KOPT-K1 (cell line): ENCODE data around the gene DUSP28.

ENCODE experiments used
- H3K27ac ChIP-seq: fragments of 200-600 bp; sonication (generic); 2 replicates; pipeline ENCODE4 v1.5.1; 2016; ENCODE audit warnings: antibody characterized with exemption, mild to moderate bottlenecking, low read depth, low read length; ENCODE audit not compliant: poor library complexity, severe bottlenecking
- H3K36me3 ChIP-seq: fragments of 200-600 bp; sonication (generic); 2 replicates; pipeline ENCODE4 v1.5.1; 2017; ENCODE audit warnings: antibody characterized with exemption, mild to moderate bottlenecking, low read length, moderate library complexity; ENCODE audit not compliant: insufficient read depth
- H3K9me3 ChIP-seq: fragments of 200-600 bp; sonication (generic); 2 replicates; pipeline ENCODE4 v1.5.1; 2017; ENCODE audit warnings: antibody characterized with exemption, low read length, mild to moderate bottlenecking; ENCODE audit not compliant: insufficient read depth, poor library complexity, severe bottlenecking

Gene DUSP28

DNA sequence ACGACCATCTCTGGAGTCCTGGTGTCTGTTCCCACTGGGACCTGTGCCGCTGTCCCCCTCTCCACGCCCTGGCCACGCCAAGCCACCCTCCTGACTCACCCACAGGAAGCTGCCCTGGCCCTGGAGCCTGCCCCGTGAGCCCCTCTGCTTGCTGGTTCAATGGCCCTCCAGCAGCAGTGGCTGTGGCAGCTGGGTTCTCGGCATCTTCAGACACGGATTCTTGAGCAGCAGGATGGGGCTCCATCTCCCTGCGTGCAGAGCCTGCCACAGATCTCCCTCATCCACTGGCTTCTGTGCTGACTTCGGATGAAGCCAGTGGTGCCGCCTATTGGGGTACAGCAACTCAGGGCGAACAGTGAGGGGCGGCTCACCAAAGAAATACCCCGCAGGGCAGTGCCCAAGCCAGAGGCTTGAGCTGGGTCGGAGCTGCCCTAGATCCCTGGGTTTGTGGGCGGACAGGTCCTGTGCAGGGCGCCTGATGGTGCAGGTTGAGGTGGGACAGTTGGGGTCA lies 40.3 kb downstream of the DUSP28 start:
- Histone ChIP-seq H3K36me3 (peaks cover 58% of the 10 kb centered on the region), H3K9me3 (no peaks in the 10 kb centered on the region), H3K27ac (no peak overlapping the region)

- H3K9me3 ChIP-seq = no peaks in the 10 kb centered on the region
- H3K36me3 ChIP-seq = peaks cover 51% of the 10 kb centered on the region
- no peak overlapping the region for H3K27ac ChIP-seq
Observed at GRCh38 chr2:240601061-240601830, 41.1 kb downstream of the DUSP28 start.

DNA sequence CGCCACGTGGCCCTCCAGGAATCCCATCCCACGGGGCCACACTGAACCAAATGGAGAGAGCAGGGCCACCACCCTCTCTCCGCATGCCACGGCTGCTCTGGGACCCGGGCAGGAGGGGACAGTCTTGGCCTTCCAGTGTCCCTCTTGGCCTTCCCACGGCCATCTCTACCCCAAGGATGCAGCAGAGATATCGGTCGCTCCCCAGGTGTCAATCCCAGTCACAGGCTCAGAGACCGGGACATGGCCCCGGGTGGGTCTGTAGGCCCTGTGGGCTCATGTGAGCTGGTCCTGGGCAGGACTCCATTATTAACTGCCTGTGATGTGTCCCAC lies 41.6 kb downstream of the DUSP28 start:
- Histone ChIP-seq H3K9me3 (no peaks in the 10 kb centered on the region), H3K27ac (no peak overlapping the region), H3K36me3 (peaks cover 46% of the 10 kb centered on the region)

DNA sequence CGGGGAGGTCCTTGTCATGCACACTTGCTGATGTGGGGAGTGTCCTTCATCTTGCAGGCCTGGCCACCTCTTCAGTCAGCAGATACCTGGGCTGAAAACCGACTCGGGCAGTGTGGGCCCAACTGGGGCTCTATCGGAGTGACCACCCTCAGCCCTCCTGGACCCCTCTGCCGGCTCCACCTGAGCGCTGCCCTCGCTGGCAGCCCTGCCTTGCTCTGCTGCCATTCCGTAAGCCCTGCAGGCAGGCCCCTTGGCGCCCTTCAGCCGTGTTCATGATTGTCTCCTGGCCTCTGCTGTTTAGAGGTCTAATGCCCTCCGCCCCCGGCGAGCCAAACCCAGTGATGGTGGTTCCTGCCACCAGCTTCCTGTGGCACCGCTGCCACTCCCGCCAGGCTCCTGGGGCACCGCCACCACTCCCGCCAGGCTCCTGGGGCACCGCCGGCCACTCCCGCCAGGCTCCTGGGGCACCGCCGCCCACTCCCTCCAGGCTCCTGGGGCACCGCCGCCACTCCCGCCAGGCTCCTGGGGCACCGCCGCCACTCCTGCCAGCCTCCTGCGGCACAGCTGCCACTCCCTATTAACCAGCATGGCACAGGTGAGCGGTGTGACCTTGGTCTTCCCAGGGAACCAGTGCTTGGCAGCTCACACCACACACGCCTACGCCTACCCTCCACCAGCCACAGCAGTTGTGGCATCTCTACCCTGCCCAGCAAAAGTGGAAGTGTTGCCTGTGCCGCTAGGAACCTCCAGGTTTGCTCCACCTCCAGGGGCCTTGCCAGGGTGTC lies 42.3 kb downstream of the DUSP28 start:
- Histone ChIP-seq H3K9me3 (no peaks in the 10 kb centered on the region), H3K27ac (no peak overlapping the region), H3K36me3 (peaks cover 39% of the 10 kb centered on the region)

DNA sequence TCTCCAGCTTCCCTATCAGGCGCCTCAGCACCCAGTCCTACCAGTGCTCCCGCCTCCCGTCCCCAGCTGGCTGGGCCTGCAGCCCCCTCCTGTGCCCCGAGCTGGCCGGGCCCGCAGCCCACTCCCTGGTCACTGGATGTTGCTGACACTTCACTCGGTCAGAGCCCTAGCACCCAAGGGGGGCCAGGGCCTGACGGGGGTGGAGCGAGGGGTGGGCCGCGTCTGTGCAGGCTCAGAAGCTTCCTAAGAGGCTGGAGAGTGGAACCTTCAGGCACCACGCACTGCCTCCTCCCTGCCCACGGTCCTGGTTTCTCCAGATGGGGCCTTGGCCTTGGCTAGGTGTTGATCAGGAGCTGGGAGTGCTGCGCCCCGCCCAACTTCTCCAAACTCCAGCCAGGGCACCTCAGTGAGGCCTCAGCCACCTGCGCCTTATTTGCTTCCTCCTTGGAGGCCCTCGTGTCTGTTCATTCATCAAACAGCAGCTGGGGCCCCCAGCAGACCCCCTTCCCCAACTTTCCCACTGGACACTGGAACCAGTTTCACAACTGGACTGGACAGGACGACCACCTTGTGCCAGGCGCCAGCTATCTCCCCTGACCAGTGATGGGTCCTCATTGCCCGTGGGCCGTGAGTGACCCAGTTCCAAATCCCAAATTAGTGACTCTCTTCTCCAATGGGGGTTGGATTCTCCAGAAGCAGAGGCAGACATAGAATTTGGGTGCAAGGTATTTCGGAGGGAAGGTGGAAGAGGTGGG lies 43.1 kb downstream of the DUSP28 start:
- Histone ChIP-seq H3K36me3 (peaks cover 33% of the 10 kb centered on the region), H3K9me3 (no peaks in the 10 kb centered on the region), H3K27ac (no peak overlapping the region)

DNA sequence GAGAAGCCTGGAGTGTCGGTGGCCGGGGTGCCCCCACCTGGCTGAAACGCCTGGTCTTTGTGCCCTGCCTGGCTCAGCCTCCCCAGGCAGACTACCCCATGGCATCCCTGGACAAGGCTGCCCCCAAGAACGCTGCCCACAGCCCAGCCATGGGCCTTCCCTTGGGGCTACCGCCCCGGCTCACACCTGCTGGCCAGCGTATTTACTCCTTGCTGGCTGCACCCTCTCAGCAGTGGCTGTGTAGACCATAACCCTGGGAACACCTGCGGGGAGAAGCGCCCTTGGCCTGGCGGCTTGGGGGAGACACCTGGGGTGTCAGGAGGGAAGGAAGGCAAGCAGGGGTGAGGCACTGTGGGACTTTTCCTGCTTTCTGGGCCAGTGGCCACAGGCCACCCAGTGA lies 43.7 kb downstream of the DUSP28 start:
- Histone ChIP-seq H3K9me3 (no peaks in the 10 kb centered on the region), H3K36me3 (peaks cover 27% of the 10 kb centered on the region), H3K27ac (no peak overlapping the region)

GRCh38 chr2:240604291-240604938 lies 44.3 kb downstream of the DUSP28 start:
- Histone ChIP-seq H3K9me3 (no peaks in the 10 kb centered on the region), H3K27ac (no peak overlapping the region), H3K36me3 (peaks cover 22% of the 10 kb centered on the region)

GRCh38 chr2:240604939-240605716 lies 45.0 kb downstream of the DUSP28 start:
- Histone ChIP-seq H3K27ac (no peak overlapping the region), H3K9me3 (no peaks in the 10 kb centered on the region), H3K36me3 (peaks cover 15% of the 10 kb centered on the region)

- H3K9me3 ChIP-seq = no peaks in the 10 kb centered on the region
- peaks cover 12% of the 10 kb centered on the region for H3K36me3 ChIP-seq
- H3K27ac ChIP-seq = no peak overlapping the region
Observed at GRCh38 chr2:240605867-240606743, 45.9 kb downstream of the DUSP28 start.

- Histone ChIP-seq H3K9me3 (peaks cover 5% of the 10 kb centered on the region), H3K36me3 (no peaks in the 10 kb centered on the region), H3K27ac (no peak overlapping the region)
Observed at GRCh38 chr2:240611601-240612210, 51.5 kb downstream of the DUSP28 start.
